Astrocyte (in vitro differentiated cells and primary cell): ENCODE measurements around the gene GALNS. TPM values are rescaled to one million over a fixed set of nuclear protein-coding genes. Genes with fewer than 3 reads are reported as not detected.

Source experiments
- DNase-seq: peaks from one replicate; pipeline ENCODE4 v3.0.0-alpha.2; 2010; ENCODE audit warnings: low read depth
- FAIRE-seq: peaks from 2 replicates; lab custom pipeline; 2011; peaks lifted over from hg19 to GRCh38; lab: Jason Lieb, UNC
- H2AFZ ChIP-seq: 2 replicates; pipeline ENCODE4 v1.6.0; 2012; ENCODE audit warnings: low read depth, low read length, inconsistent platforms
- H3K27ac ChIP-seq: 2 replicates; pipeline ENCODE4 v1.5.1; 2011; ENCODE audit warnings: low read depth, low read length, inconsistent platforms
- H3K27me3 ChIP-seq: 2 replicates; pipeline ENCODE4 v1.6.0; 2011; ENCODE audit warnings: low read length, inconsistent platforms; ENCODE audit not compliant: insufficient read depth
- H3K36me3 ChIP-seq: 2 replicates; pipeline ENCODE4 v1.5.1; 2011; ENCODE audit warnings: low read length, inconsistent platforms; ENCODE audit not compliant: insufficient read depth
- H3K4me1 ChIP-seq: 2 replicates; pipeline ENCODE4 v1.5.1; 2011; ENCODE audit warnings: low read length, inconsistent platforms; ENCODE audit not compliant: insufficient read depth
- H3K4me2 ChIP-seq: 2 replicates; pipeline ENCODE4 v1.6.0; 2012; ENCODE audit warnings: low read length, inconsistent platforms
- H3K4me3 ChIP-seq: 2 replicates; pipeline ENCODE4 v1.5.1; 2011; ENCODE audit warnings: low read depth, mild to moderate bottlenecking, low read length, inconsistent platforms; ENCODE audit not compliant: insufficient read depth
- H3K79me2 ChIP-seq: 2 replicates; pipeline ENCODE4 v1.6.0; 2012; ENCODE audit warnings: mild to moderate bottlenecking, low read length, inconsistent platforms; ENCODE audit not compliant: insufficient read depth
- H3K9ac ChIP-seq: 2 replicates; pipeline ENCODE4 v1.6.0; 2012; ENCODE audit warnings: mild to moderate bottlenecking, low read length, inconsistent platforms
- H3K9me3 ChIP-seq: 2 replicates; pipeline ENCODE4 v1.5.1; 2012; ENCODE audit warnings: low read depth, mild to moderate bottlenecking, low read length, inconsistent platforms; ENCODE audit not compliant: insufficient read depth
- H4K20me1 ChIP-seq: 2 replicates; pipeline ENCODE4 v1.6.0; 2012; ENCODE audit warnings: low read length, inconsistent platforms; ENCODE audit not compliant: insufficient read depth
- H3K27ac Mint-ChIP-seq: one replicate; pipeline ENCODE4 v1.8.0; 2021; ENCODE audit warnings: mild to moderate bottlenecking, mixed read lengths; ENCODE audit not compliant: unreplicated experiment
- H3K27me3 Mint-ChIP-seq: one replicate; pipeline ENCODE4 v1.8.0; 2021; ENCODE audit warnings: low read depth, mixed read lengths; ENCODE audit not compliant: unreplicated experiment
- H3K36me3 Mint-ChIP-seq: one replicate; pipeline ENCODE4 v1.8.0; 2021; ENCODE audit warnings: low read depth, mixed read lengths; ENCODE audit not compliant: unreplicated experiment
- H3K4me1 Mint-ChIP-seq: one replicate; pipeline ENCODE4 v1.8.0; 2021; ENCODE audit warnings: low read depth, mixed read lengths; ENCODE audit not compliant: unreplicated experiment
- H3K4me3 Mint-ChIP-seq: one replicate; pipeline ENCODE4 v1.8.0; 2021; ENCODE audit warnings: mild to moderate bottlenecking, moderate library complexity, mixed read lengths; ENCODE audit not compliant: unreplicated experiment
- H3K9me3 Mint-ChIP-seq: one replicate; pipeline ENCODE4 v1.8.0; 2021; ENCODE audit warnings: mild to moderate bottlenecking, mixed read lengths; ENCODE audit not compliant: unreplicated experiment
- CTCF ChIP-seq: IDR thresholded peaks from 2 replicates; pipeline ENCODE4 v1.5.1; 2011; ENCODE audit warnings: low read depth, mild to moderate bottlenecking, inconsistent platforms, low read length, moderate library complexity; ENCODE audit not compliant: insufficient read depth
- EZH2 ChIP-seq: IDR thresholded peaks from 2 replicates; pipeline ENCODE4 v1.6.1; 2012; ENCODE audit warnings: mild to moderate bottlenecking, low read length, inconsistent platforms; ENCODE audit not compliant: insufficient read depth
- total RNA-seq: library from RNA; stranded (reverse); gene quantifications from 2 replicates; pipeline ENCODE4 v1.2.1, GENCODE V29; 2021

The GALNS gene
- total RNA-seq, 1 donor from 2014 or later = 31.7 TPM

- H4K20me1 ChIP-seq = no peaks in the 10 kb centered on the region
- no peaks in the 10 kb centered on the region for H3K4me1 ChIP-seq
- TF ChIP-seq EZH2 (no peak), CTCF (no peak)
- peaks cover 36% of the 10 kb centered on the region for H3K27me3 Mint-ChIP-seq
- FAIRE-seq = no peak
- no peaks in the 10 kb centered on the region for H3K9me3 Mint-ChIP-seq
- H3K27me3 ChIP-seq = no peaks in the 10 kb centered on the region
- H3K4me2 ChIP-seq = no peak overlapping the region
- no peak overlapping the region for H3K4me3 Mint-ChIP-seq
- H3K9me3 ChIP-seq = no peaks in the 10 kb centered on the region
- H3K36me3 Mint-ChIP-seq = no peaks in the 10 kb centered on the region
- no peak overlapping the region for H3K9ac ChIP-seq
- no peak for DNase-seq
- H3K27ac ChIP-seq = no peak overlapping the region
- H3K27ac Mint-ChIP-seq = no peak overlapping the region
- no peaks in the 10 kb centered on the region for H3K4me1 Mint-ChIP-seq
- no peaks in the 10 kb centered on the region for H3K79me2 ChIP-seq
- no peak overlapping the region for H2AFZ ChIP-seq
- H3K36me3 ChIP-seq = no peaks in the 10 kb centered on the region
- no peak overlapping the region for H3K4me3 ChIP-seq
Observed at GRCh38 chr16:88874938-88875599, 18.3 kb upstream of the GALNS start.

DNA sequence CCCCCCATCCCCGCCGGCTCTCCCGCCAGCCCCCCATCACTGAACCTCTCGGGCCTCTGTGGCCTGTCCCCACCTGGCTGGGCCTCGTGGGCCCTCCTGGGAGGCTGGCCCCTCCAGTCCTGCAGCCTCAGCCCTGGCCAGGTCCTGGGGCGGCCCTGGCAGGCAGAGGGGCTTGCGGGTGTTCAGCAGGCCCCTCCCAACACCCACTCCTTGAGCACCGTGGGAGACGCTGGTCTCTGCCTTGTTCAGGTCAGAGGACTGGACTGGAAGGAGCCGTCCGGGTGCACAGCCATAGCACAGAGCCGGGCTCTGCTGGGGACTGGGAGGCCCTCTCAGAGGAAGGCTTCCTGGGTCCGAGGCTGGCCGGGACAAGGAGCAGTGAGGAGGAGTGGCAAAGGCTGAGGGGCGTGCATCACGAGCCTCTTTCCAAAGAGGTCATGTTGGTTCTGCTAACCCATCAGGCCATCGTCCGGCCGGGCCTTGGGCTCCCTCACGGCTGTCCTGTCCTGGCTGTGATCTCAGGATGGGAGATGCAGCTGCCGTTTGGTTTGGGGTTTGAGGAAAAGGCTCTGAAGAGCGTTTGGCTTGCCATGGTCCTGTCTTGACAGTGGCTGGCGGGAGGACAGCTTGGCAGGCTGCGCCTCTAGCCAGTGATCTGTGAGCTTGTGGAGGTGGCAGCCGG is 16.0 kb upstream of the GALNS start:
- H3K4me2 ChIP-seq = no peak overlapping the region
- H3K4me1 ChIP-seq = no peaks in the 10 kb centered on the region
- FAIRE-seq = no peak
- H3K36me3 ChIP-seq = no peaks in the 10 kb centered on the region
- H3K4me3 ChIP-seq = no peak overlapping the region
- H2AFZ ChIP-seq = no peak overlapping the region
- H3K27me3 ChIP-seq = peaks cover 4% of the 10 kb centered on the region
- H3K9ac ChIP-seq = no peak overlapping the region
- peaks cover 40% of the 10 kb centered on the region for H3K27me3 Mint-ChIP-seq
- H3K36me3 Mint-ChIP-seq = no peaks in the 10 kb centered on the region
- TF ChIP-seq CTCF (no peak), EZH2 (no peak)
- H3K27ac ChIP-seq = no peak overlapping the region
- DNase-seq = no peak
- no peaks in the 10 kb centered on the region for H3K4me1 Mint-ChIP-seq
- H3K79me2 ChIP-seq = no peaks in the 10 kb centered on the region
- no peaks in the 10 kb centered on the region for H3K9me3 Mint-ChIP-seq
- H3K27ac Mint-ChIP-seq = no peak overlapping the region
- H3K4me3 Mint-ChIP-seq = no peak overlapping the region
- H4K20me1 ChIP-seq = no peaks in the 10 kb centered on the region
- no peaks in the 10 kb centered on the region for H3K9me3 ChIP-seq
